RWPE2 (cell line): ENCODE results near the gene SPANXA2.

Experiments
- ATAC-seq: fragments of 200-7000 bp; cut with Tn5 transposase; 3 replicates; pipeline ENCODE4 v1.9.1; 2021; ENCODE audit warnings: low read depth
- DNase-seq: peaks from one replicate; pipeline ENCODE4 v3.0.0-alpha.2; 2020; ENCODE audit warnings: low spot score
- H3K27ac ChIP-seq: fragments of 450-650 bp; 2 replicates; pipeline ENCODE4 v1.5.1; 2017; ENCODE audit warnings: mild to moderate bottlenecking; ENCODE audit not compliant: poor library complexity, severe bottlenecking
- H3K27me3 ChIP-seq: fragments of 250-450 bp; sonication (Bioruptor Pico); 2 replicates; pipeline ENCODE4 v1.5.1; 2021; ENCODE audit warnings: mild to moderate bottlenecking, moderate library complexity; ENCODE audit not compliant: insufficient read depth, poor library complexity, severe bottlenecking
- H3K36me3 ChIP-seq: fragments of 250-450 bp; sonication (Bioruptor Pico); 2 replicates; pipeline ENCODE4 v1.5.1; 2020; ENCODE audit warnings: low read depth, mild to moderate bottlenecking, moderate library complexity
- H3K4me1 ChIP-seq: fragments of 250-450 bp; sonication (Bioruptor Pico); 2 replicates; pipeline ENCODE4 v1.5.1; 2021; ENCODE audit warnings: mild to moderate bottlenecking, moderate library complexity; ENCODE audit not compliant: insufficient read depth, poor library complexity, severe bottlenecking
- H3K4me3 ChIP-seq: fragments of 250-450 bp; sonication (Bioruptor Pico); 2 replicates; pipeline ENCODE4 v1.5.1; 2021; ENCODE audit warnings: mild to moderate bottlenecking, moderate library complexity; ENCODE audit not compliant: severe bottlenecking
- H3K9me3 ChIP-seq: fragments of 250-450 bp; sonication (Bioruptor Pico); 2 replicates; pipeline ENCODE4 v1.5.1; 2021; ENCODE audit warnings: mild to moderate bottlenecking, moderate library complexity; ENCODE audit not compliant: severe bottlenecking
- CTCF ChIP-seq: fragments of 450-650 bp; IDR thresholded peaks from one replicate; pipeline ENCODE4 v1.5.1; 2017; ENCODE audit warnings: mild to moderate bottlenecking, moderate library complexity; ENCODE audit not compliant: poor library complexity, severe bottlenecking

The SPANXA2 gene

DNA sequence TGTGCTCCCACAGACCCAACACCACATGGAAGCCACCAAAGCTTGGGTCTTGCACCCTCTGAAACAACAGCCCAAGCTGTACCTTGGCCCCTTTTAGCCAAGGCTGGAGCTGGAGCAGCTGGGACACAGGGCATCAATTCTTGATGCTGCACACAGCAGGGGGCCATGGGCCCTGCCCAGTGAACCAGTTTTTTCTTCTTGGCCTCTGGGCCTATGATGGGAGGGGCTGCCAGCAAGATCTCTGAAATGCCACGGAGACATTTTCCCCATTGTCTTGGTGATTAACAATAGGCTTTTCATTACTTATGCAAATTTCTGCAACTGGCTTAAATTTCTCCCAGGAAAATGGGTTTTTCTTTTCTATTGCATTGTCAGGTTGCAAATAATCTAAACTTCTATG lies 49.0 kb downstream of the SPANXA2 start:
- ATAC-seq (no peak), DNase-seq (no peak)
- no peak for TF ChIP-seq CTCF

More for the DNA sequence above, 49.0 kb downstream of the SPANXA2 start:
- Histone ChIP-seq H3K9me3 (no peaks in the 10 kb centered on the region), H3K4me1 (no peaks in the 10 kb centered on the region), H3K36me3 (no peaks in the 10 kb centered on the region), H3K27me3 (no peaks in the 10 kb centered on the region), H3K27ac (no peak overlapping the region), H3K4me3 (no peak overlapping the region)
